ENCODE data around the gene GRID2. TPM values are rescaled to one million over a fixed set of nuclear protein-coding genes. Genes with fewer than 3 reads are reported as not detected.
"Not testable (repeated sequence)": the region's sequence is repeated elsewhere in the genome, so short reads cannot be mapped to it uniquely, and the experiment has no call there.

GRID2 gene
- total RNA-seq, 1 donor from 2014 or later = not detected

GRCh38 chr4:92265798-92266197, 38.0 kb upstream of the GRID2 start:
- no peaks in the 10 kb centered on the region for H3K36me3 ChIP-seq
- H3K9me3 ChIP-seq (replicated peaks) = no peaks in the 10 kb centered on the region
- DNase-seq = no peak
- H3K27me3 ChIP-seq (ENCODE audit: low read depth) = no peaks in the 10 kb centered on the region
- intact Hi-C loops (cut with micrococcal nuclease) = no loop called here
- TF ChIP-seq CTCF (IDR thresholded peaks at IDR 0.05; ENCODE audit: borderline replicate concordance) = no peak
- H3K4me3 ChIP-seq = no peak overlapping the region
- no peak overlapping the region for H3K27ac ChIP-seq (replicated peaks)
- H3K4me1 ChIP-seq = peaks cover 7% of the 10 kb centered on the region

- Histone ChIP-seq H3K27me3 (ENCODE audit: low read depth) (no peaks in the 10 kb centered on the region), H3K4me1 (peaks cover 7% of the 10 kb centered on the region), H3K36me3 (no peaks in the 10 kb centered on the region), H3K9me3 (replicated peaks) (no peaks in the 10 kb centered on the region), H3K4me3 (no peak overlapping the region), H3K27ac (replicated peaks) (no peak overlapping the region)
- no peak for TF ChIP-seq CTCF (IDR thresholded peaks at IDR 0.05; ENCODE audit: borderline replicate concordance)
- DNase-seq = no peak
- intact Hi-C loops (cut with micrococcal nuclease) = no loop called here
Measured at GRCh38 chr4:92266521-92266920, 37.2 kb upstream of the GRID2 start.

- H3K4me3 ChIP-seq = no peak overlapping the region
- no peaks in the 10 kb centered on the region for H3K9me3 ChIP-seq (replicated peaks)
- TF ChIP-seq CTCF (IDR thresholded peaks at IDR 0.05; ENCODE audit: borderline replicate concordance) = no peak
- H3K27me3 ChIP-seq (ENCODE audit: low read depth) = no peaks in the 10 kb centered on the region
- no peaks in the 10 kb centered on the region for H3K36me3 ChIP-seq
- intact Hi-C loops (cut with micrococcal nuclease) = no loop called here
- no peak overlapping the region for H3K27ac ChIP-seq (replicated peaks)
- peaks cover 7% of the 10 kb centered on the region for H3K4me1 ChIP-seq
- DNase-seq = no peak
Measured at GRCh38 chr4:92268642-92269041, 35.1 kb upstream of the GRID2 start.

- Histone ChIP-seq H3K27me3 (ENCODE audit: low read depth) (no peaks in the 10 kb centered on the region), H3K4me1 (no peaks in the 10 kb centered on the region), H3K9me3 (replicated peaks) (no peaks in the 10 kb centered on the region), H3K27ac (replicated peaks) (no peak overlapping the region), H3K4me3 (no peak overlapping the region), H3K36me3 (no peaks in the 10 kb centered on the region)
- no peak for DNase-seq
- intact Hi-C loops (cut with micrococcal nuclease) = no loop called here
- TF ChIP-seq CTCF (IDR thresholded peaks at IDR 0.05; ENCODE audit: borderline replicate concordance) = peak; percentile 34
Measured at GRCh38 chr4:92270908-92271307, 32.9 kb upstream of the GRID2 start.

DNA sequence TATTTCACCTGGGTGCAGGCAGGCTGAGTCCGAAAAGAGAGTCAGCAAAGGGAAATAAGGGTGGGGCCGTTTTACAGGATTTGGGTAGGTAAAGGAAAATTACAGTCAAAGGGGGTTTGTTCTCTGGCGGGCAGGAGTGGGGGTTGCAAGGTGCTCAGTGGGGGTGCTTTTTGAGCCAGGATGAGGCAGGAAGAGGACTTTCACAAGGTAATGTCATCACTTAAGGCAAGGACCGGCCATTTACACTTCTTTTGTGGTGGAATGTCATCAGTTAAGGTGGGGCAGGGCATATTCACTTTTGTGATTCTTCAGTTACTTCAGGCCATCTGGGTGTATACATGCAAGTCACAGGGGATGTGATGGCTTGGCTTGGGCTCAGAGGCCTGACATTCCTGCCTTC, 32.2 kb upstream of the GRID2 start:
- H3K27ac ChIP-seq (replicated peaks); H3K4me1 ChIP-seq; H3K27me3 ChIP-seq (ENCODE audit: low read depth); H3K9me3 ChIP-seq (replicated peaks); H3K36me3 ChIP-seq; DNase-seq; intact Hi-C loops (cut with micrococcal nuclease); H3K4me3 ChIP-seq: not testable (repeated sequence)

GRCh38 chr4:92277057-92277881, 26.5 kb upstream of the GRID2 start:
- H3K4me1 ChIP-seq; H3K27ac ChIP-seq (replicated peaks); H3K9me3 ChIP-seq (replicated peaks); H3K36me3 ChIP-seq; H3K4me3 ChIP-seq; H3K27me3 ChIP-seq (ENCODE audit: low read depth); DNase-seq; intact Hi-C loops (cut with micrococcal nuclease): not testable (repeated sequence)

Data from left ventricle myocardium inferior (tissue), 1 donor.